ENCODE measurements around the gene COX6A2.

COX6A2 gene

DNA sequence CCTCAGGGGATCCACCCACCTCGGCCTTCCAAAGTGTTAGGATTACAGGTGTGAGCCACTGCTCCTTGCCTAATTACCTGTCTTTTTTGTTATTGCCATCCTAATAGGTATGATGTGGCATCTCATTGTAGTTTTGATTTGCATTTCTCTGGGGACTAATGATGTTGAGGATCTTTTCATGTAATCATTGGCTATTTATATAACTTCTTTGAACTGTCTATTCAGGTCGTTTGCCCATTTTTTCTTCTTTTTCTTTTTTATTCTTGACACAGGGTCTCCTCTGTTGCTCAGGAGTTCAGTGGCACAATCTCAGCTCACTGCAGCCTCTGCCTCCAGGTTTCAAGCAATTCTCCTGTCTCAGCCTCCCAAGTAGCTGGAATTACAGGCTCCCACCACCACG lies 42.5 kb upstream of the COX6A2 start:
- TF ChIP-seq CTCF (IDR thresholded peaks at IDR 0.05; ENCODE audit: low read depth, low read length, missing control alignments): no peak
- Histone ChIP-seq H3K36me3 (replicated peaks) (peaks cover 32% of the 10 kb centered on the region), H3K27me3 (replicated peaks) (no peaks in the 10 kb centered on the region), H3K4me3 (ENCODE audit: low read depth, low read length) (no peak overlapping the region), H3K27ac (no peak overlapping the region)
- in situ Hi-C loops (cut with HindIII; ENCODE audit: low pct_ligation_motif_present, low sequenced_read_pairs): loop anchor here (25.0 kb wide), 2 partner anchors 283 to 533 kb away; partner anchors contain the start of genes FUS and ORAI3
- no peak for DNase-seq

DNA sequence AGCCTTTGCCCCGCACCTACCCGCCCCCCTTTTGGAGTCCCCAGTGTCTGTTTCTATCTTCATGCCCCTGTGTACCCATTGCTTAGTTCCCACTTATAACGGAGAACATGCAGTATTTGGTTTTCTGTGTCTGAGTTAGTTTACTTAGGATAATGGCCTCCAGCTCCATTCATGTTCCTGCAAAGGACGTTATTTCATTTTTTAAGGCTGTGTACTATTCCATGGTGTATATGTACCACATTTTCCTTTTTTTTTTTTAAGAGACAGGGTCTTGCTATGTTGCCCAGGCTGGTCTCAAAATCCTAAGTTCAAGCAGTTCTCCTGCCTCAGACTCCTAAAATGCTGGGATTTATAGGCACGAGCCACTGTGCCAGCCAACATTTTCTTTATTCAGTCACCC lies 39.7 kb upstream of the COX6A2 start:
- Histone ChIP-seq H3K27ac (no peak overlapping the region), H3K4me3 (ENCODE audit: low read depth, low read length) (no peak overlapping the region), H3K36me3 (replicated peaks) (peaks cover 17% of the 10 kb centered on the region), H3K27me3 (replicated peaks) (no peaks in the 10 kb centered on the region)
- no peak for TF ChIP-seq CTCF (IDR thresholded peaks at IDR 0.05; ENCODE audit: low read depth, low read length, missing control alignments)
- in situ Hi-C loops (cut with HindIII; ENCODE audit: low pct_ligation_motif_present, low sequenced_read_pairs): loop anchor here (25.0 kb wide), 2 partner anchors 281 to 531 kb away; partner anchors contain the start of genes FUS and ORAI3
- no peak for DNase-seq

GRCh38 chr16:31467151-31467773 lies 39.1 kb upstream of the COX6A2 start:
- in situ Hi-C loops (cut with HindIII; ENCODE audit: low pct_ligation_motif_present, low sequenced_read_pairs): loop anchor here (25.0 kb wide), 2 partner anchors 280 to 530 kb away; partner anchors contain the start of genes FUS and ORAI3
- H3K4me3 ChIP-seq (ENCODE audit: low read depth, low read length): no peak overlapping the region
- no peak for TF ChIP-seq CTCF (IDR thresholded peaks at IDR 0.05; ENCODE audit: low read depth, low read length, missing control alignments)
- H3K27me3 ChIP-seq (replicated peaks): no peaks in the 10 kb centered on the region
- no peak overlapping the region for H3K27ac ChIP-seq
- peak; percentile 20 for DNase-seq
- H3K36me3 ChIP-seq (replicated peaks): peaks cover 17% of the 10 kb centered on the region

DNA sequence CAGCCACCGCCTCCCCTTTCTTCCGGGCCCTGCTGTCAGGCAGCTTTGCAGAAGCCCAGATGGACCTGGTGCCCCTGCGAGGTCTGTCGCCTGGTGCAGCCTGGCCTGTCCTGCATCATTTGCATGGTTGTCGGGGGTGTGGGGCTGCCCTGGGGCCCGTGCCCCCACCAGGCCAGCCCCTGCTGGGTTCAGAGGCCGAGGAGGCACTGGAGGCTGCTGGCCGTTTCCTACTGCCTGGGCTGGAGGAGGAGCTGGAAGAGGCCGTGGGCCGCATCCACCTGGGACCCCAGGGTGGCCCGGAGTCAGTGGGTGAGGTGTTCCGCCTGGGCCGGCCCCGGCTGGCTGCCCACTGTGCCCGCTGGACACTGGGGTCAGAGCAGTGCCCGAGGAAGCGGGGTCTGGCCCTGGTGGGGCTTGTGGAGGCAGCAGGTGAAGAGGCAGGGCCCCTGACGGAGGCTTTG lies 38.3 kb upstream of the COX6A2 start:
- in situ Hi-C loops (cut with HindIII; ENCODE audit: low pct_ligation_motif_present, low sequenced_read_pairs): loop anchor here (25.0 kb wide), 2 partner anchors 279 to 529 kb away; partner anchors contain the start of genes FUS and ORAI3
- H3K27ac ChIP-seq: no peak overlapping the region
- TF ChIP-seq CTCF (IDR thresholded peaks at IDR 0.05; ENCODE audit: low read depth, low read length, missing control alignments): no peak
- peaks cover 17% of the 10 kb centered on the region for H3K36me3 ChIP-seq (replicated peaks)
- H3K4me3 ChIP-seq (ENCODE audit: low read depth, low read length): no peak overlapping the region
- no peaks in the 10 kb centered on the region for H3K27me3 ChIP-seq (replicated peaks)
- DNase-seq: no peak

DNA sequence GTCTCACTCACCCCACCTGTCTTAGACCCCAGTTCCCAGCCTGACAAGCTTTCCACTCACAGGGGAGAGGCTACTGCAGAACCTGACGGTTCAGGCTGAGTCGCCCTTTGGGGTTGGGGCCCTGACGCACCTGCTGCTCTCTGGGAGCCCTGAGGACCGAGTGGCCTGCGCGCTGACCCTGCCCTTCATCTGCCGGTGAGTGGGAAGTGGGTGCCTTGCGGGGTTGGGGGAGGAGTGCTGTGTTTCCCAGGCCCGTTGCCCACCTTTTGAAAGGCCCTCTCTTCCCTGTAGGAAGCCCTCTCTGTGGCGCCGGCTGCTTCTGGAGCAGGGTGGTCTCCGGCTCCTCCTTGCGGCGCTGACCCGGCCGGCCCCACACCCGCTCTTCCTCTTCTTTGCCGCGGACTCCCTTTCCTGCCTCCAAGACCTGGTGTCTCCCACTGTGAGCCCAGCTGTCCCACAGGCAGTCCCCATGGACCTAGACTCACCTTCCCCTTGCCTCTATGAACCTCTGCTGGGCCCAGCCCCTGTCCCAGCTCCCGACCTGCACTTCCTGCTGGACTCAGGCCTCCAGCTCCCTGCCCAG lies 37.7 kb upstream of the COX6A2 start:
- Histone ChIP-seq H3K27ac (no peak overlapping the region), H3K4me3 (ENCODE audit: low read depth, low read length) (no peak overlapping the region), H3K36me3 (replicated peaks) (peaks cover 17% of the 10 kb centered on the region), H3K27me3 (replicated peaks) (no peaks in the 10 kb centered on the region)
- in situ Hi-C loops (cut with HindIII; ENCODE audit: low pct_ligation_motif_present, low sequenced_read_pairs): loop anchor here (25.0 kb wide), 2 partner anchors 279 to 529 kb away; partner anchors contain the start of genes FUS and ORAI3
- no peak for TF ChIP-seq CTCF (IDR thresholded peaks at IDR 0.05; ENCODE audit: low read depth, low read length, missing control alignments)
- DNase-seq: no peak
